Neural cell (in vitro differentiated cells): ENCODE results near the gene NSG2.
A peak's percentile ranks its signal among the peaks of the same experiment; 100 is the strongest.

Experiments used
- EP300 ChIP-seq: fragments of 450-650 bp; conservative IDR thresholded peaks from 2 replicates; pipeline ENCODE4 v1.6.1; 2014; ENCODE audit warnings: antibody characterized with exemption, mild to moderate bottlenecking, moderate library complexity; ENCODE audit not compliant: poor library complexity, severe bottlenecking
- MXI1 ChIP-seq: fragments of 450-650 bp; conservative IDR thresholded peaks from 2 replicates; pipeline ENCODE4 v1.6.1; 2014; ENCODE audit warnings: antibody characterized with exemption, mild to moderate bottlenecking; ENCODE audit not compliant: poor library complexity, severe bottlenecking
- POLR2AphosphoS5 ChIP-seq: IDR thresholded peaks from 2 replicates; pipeline ENCODE4 v1.6.1; 2012
- SMC3 ChIP-seq: fragments of 450-650 bp; conservative IDR thresholded peaks from 2 replicates; pipeline ENCODE4 v1.6.1; 2014; ENCODE audit warnings: antibody characterized with exemption, mild to moderate bottlenecking, moderate library complexity; ENCODE audit not compliant: poor library complexity
- TF ChIP-seq, protein P1 (sequence below): fragments of 450-650 bp; IDR thresholded peaks from 2 replicates; pipeline ENCODE4 v1.5.1; 2014; ENCODE audit warnings: antibody characterized with exemption, mild to moderate bottlenecking, moderate library complexity; ENCODE audit not compliant: poor library complexity, severe bottlenecking
- TF ChIP-seq, protein P2 (sequence below): IDR thresholded peaks from 2 replicates; pipeline ENCODE4 v1.6.1; 2012; ENCODE audit warnings: borderline replicate concordance

DNA sequence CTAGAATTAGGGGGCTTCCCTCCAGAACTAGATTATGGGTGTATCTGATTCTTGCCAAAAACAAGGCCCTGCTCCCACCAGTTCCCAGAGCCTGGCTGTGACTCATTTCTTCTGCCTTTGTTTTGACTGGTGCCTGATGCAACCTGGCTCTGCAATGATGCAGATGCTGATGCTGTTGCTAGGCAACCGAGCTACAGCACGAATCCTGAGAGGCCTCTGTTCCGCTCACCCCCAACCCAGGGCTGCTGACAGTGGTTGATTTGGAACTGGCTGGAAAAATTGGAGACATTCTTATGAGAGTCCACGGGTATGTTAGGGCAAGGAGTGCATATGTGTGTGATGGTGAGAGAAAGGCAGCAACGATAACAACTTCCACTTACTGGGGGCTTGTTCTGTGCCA, 100.3 kb downstream of the NSG2 start:
- TF ChIP-seq EP300 (peak; percentile 97), POLR2AphosphoS5 (peak; percentile 92), SMC3 (peak; percentile 68), MXI1 (peak; percentile 31)
- TF ChIP-seq, protein P1, sequence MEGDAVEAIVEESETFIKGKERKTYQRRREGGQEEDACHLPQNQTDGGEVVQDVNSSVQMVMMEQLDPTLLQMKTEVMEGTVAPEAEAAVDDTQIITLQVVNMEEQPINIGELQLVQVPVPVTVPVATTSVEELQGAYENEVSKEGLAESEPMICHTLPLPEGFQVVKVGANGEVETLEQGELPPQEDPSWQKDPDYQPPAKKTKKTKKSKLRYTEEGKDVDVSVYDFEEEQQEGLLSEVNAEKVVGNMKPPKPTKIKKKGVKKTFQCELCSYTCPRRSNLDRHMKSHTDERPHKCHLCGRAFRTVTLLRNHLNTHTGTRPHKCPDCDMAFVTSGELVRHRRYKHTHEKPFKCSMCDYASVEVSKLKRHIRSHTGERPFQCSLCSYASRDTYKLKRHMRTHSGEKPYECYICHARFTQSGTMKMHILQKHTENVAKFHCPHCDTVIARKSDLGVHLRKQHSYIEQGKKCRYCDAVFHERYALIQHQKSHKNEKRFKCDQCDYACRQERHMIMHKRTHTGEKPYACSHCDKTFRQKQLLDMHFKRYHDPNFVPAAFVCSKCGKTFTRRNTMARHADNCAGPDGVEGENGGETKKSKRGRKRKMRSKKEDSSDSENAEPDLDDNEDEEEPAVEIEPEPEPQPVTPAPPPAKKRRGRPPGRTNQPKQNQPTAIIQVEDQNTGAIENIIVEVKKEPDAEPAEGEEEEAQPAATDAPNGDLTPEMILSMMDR = no peak
- TF ChIP-seq, protein P2, sequence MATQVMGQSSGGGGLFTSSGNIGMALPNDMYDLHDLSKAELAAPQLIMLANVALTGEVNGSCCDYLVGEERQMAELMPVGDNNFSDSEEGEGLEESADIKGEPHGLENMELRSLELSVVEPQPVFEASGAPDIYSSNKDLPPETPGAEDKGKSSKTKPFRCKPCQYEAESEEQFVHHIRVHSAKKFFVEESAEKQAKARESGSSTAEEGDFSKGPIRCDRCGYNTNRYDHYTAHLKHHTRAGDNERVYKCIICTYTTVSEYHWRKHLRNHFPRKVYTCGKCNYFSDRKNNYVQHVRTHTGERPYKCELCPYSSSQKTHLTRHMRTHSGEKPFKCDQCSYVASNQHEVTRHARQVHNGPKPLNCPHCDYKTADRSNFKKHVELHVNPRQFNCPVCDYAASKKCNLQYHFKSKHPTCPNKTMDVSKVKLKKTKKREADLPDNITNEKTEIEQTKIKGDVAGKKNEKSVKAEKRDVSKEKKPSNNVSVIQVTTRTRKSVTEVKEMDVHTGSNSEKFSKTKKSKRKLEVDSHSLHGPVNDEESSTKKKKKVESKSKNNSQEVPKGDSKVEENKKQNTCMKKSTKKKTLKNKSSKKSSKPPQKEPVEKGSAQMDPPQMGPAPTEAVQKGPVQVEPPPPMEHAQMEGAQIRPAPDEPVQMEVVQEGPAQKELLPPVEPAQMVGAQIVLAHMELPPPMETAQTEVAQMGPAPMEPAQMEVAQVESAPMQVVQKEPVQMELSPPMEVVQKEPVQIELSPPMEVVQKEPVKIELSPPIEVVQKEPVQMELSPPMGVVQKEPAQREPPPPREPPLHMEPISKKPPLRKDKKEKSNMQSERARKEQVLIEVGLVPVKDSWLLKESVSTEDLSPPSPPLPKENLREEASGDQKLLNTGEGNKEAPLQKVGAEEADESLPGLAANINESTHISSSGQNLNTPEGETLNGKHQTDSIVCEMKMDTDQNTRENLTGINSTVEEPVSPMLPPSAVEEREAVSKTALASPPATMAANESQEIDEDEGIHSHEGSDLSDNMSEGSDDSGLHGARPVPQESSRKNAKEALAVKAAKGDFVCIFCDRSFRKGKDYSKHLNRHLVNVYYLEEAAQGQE = peak; percentile 82
